Thoracic aorta (tissue), 2 donors: Measurements from ENCODE around the gene SF3A2. TPM values are rescaled to one million over a fixed set of nuclear protein-coding genes. Genes with fewer than 3 reads are reported as not detected.

Source experiments
- total RNA-seq, 2 donors: library from RNA; depleted of rRNA; stranded (reverse); fragments of >200 nt; gene quantifications; one replicate each; pipeline versions ENCODE4 v1.1.0 to v1.2.3, GENCODE V29; 2016

SF3A2 gene
- total RNA-seq, 2 donors from 2014 or later: 23.8 to 43.7 TPM

Other genes starting within 250 kb of the SF3A2 start
- gene BTBD2, start 221.1 kb upstream of the SF3A2 start, total RNA-seq: 100 to 1,000 TPM in 1 of 2 donors, 10 to 100 TPM in 1; 43.2 to 107 TPM
- gene MKNK2, start 185.6 kb upstream of the SF3A2 start, total RNA-seq: 10 to 100 TPM; 69.7 to 96.3 TPM
- gene MOB3A, start 140.5 kb upstream of the SF3A2 start, total RNA-seq: 10 to 100 TPM; 37.8 to 50.9 TPM
- 1 to 10 TPM; 3.1 to 6.1 TPM for gene IZUMO4, start 139.9 kb upstream of the SF3A2 start, total RNA-seq
- gene AP3D1, start 85.3 kb upstream of the SF3A2 start, total RNA-seq: 100 to 1,000 TPM in 1 of 2 donors, 10 to 100 TPM in 1; 81.4 to 116 TPM
- gene DOT1L, start 72.9 kb upstream of the SF3A2 start, total RNA-seq: 10 to 100 TPM; 12.3 to 33.4 TPM
- 10 to 100 TPM; 26.3 to 46.2 TPM for gene PLEKHJ1, start 495 bp upstream of the SF3A2 start, total RNA-seq
- gene AMH, start 12.5 kb downstream of the SF3A2 start, total RNA-seq: under 1 TPM; 0.92 to 0.95 TPM
- not detected for gene JSRP1, start 19.6 kb downstream of the SF3A2 start, total RNA-seq
- gene PEAK3, start 45.4 kb downstream of the SF3A2 start, total RNA-seq: 1 to 10 TPM; 1.2 to 3.0 TPM
- gene LINGO3, start 71.3 kb downstream of the SF3A2 start, total RNA-seq: under 1 TPM in 1 of 2 donors, not detected in 1; 0.27 TPM
- gene LSM7, start 91.8 kb downstream of the SF3A2 start, total RNA-seq: 10 to 100 TPM; 35.5 to 38.8 TPM
- gene SPPL2B, start 91.9 kb downstream of the SF3A2 start, total RNA-seq: 10 to 100 TPM; 55.8 to 60.0 TPM
- gene TMPRSS9, start 123.4 kb downstream of the SF3A2 start, total RNA-seq: under 1 TPM; 0.42 to 0.54 TPM
- gene TIMM13, start 190.8 kb downstream of the SF3A2 start, total RNA-seq: 10 to 100 TPM; 19.4 to 23.4 TPM
- gene LMNB2, start 220.1 kb downstream of the SF3A2 start, total RNA-seq: 10 to 100 TPM; 23.6 to 43.3 TPM
- 100 to 1,000 TPM; 430 to 498 TPM for gene GADD45B, start 239.3 kb downstream of the SF3A2 start, total RNA-seq